ENCODE results near the gene MAD2L2.

The MAD2L2 gene

DNA sequence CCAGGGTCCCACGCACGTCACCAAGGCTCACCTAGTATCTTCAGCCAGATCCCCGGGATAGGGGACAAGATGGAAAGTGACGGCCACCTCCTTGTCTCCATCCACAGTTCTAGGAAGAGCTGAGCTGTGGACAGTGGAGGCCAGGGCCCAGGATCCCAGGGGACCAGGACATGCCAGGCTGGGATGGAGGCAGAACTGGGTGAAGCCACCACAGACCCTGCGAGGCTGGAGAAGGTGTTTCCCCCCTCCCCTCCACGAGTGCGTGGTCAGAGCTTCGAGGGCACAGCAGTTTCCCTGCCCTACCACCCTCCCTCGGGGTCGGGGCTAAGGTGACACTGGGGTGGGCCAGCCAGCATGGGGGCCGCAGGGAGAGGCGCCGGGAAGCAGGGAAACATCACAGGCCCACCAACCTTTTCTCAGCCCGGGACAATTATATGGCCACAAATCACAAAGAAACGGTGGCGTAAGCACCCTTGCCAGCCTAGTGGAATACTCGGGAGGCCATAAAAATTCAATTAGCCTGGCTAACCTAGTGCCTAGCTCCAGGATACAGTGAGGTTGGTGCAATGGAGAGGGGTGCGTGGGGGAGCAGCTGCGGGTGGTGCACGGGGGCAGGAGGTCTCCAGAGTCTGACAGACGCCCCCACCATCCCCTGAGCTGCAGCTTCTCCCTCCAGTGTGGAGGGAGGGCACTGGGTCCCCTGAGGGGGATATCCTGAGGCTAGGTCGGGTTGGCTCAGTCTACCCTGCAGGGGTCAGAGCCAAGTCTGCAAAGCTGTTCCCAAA, 23.9 kb upstream of the MAD2L2 start:
- DNase-seq: no peak

DNA sequence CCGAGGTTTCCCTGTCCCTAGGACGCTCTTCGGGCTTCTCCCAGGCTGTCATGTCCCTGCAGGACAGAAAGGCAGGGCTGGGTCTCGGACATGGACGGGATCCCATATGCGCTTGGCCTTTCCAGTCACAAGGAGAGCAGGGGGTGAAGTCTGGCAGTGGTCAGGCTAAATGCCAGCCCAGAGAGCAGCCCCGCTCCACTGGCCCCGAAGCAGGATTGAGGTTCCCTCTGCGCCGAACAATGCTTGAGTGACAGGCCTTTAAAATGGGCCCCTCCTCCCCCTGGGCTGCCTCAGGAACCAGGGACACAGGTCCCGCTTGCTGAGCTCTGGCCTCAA, 23.2 kb upstream of the MAD2L2 start:
- no peak for DNase-seq

DNA sequence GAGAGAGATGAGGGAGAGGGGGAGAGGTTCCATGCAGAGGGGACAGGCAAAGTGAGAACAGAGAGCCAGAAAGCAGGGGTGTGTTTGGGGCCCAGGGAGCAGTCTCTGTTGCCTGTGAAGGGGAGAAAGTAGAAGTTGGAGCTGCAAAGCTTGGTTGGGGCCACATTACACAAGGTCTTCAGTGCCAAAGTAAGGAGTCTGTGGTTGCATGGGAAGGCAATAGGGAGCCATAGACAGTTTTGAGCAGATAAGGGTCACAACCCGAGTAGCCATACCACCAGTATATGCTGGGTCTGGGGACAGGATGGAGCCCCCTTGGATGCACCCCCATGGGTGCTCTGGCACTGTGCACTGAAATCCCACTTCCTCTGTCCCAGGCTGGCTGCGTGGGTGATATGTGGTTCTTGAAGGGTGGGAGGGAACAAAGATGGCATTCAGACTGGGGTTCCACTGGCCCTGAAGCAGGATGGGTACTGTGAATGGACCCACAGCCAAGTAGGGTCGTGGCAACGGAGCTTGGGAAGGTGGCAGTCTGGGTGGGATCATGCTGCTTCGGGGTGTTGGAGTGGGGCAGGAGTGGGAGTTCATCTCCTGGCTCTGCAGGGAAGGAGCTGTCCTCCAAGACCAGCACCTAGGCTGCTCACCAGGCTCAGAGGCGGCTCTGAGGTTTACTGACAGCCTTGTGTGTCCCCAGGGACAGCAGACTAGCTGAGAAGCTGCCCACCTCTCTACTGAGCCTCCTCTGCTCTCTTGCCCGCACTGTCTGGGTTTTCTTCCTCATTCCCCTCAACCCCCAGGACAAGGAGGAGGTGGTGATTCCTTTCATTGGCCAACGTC, 22.6 kb upstream of the MAD2L2 start:
- no peak for DNase-seq

DNA sequence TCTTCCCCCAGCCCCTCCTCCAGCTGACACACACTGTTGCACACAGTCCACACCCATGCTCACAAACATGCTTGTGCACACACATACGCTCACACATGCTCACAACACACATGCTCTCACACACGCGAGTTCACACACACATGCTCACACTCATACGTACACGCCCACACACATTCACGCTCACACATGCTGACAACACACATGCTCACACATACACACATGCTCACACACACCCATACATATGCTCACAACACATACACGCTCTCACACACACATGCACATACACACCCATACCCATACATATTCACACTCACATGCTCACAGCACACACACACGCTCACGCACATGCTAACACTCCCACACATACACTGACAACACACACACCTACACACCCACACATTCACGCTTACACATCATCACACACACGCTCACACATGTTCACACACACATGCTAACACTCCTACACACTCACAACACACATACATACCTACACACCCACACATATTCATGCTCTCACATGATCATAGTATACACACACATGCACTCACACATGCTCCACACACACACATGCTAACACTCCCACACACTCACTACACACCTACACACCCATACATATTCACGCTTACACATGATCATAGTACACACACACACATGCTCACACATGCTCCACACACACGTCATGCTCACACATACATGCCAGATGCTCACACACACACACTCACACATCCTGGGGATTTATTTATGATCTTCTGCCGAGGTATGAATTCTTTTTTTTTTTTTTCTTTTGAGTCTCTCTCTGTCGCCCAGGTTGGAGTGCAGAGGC, 21.2 kb upstream of the MAD2L2 start:
- DNase-seq: no peak

DNA sequence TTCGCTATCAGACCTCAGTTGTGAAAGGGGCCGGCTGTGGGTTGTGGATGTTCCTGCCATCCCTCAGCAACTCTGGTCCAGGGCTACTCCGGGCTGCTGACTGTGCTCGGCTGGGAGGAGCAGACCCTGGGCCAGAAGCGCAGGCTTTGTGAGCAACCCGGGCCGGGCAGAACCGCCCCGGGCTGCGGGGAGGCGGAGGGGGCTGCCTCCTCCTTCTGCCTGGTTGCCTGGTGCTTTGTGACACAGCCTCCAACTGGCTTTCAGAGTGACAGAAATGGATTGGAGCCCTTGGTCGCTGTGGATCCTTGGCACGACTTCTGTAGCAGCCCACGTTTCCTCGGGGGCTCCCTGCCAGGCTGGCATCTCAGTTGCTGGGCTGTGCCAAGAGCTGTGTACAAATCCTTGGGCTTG, 20.6 kb upstream of the MAD2L2 start:
- peak; percentile 55 for DNase-seq

GRCh38 chr1:11700601-11701467, 19.9 kb upstream of the MAD2L2 start:
- no peak for DNase-seq

GRCh38 chr1:11697893-11698210, 16.9 kb upstream of the MAD2L2 start:
- DNase-seq: no peak

- DNase-seq: no peak
Measured at GRCh38 chr1:11697188-11697892, 16.4 kb upstream of the MAD2L2 start.

DNA sequence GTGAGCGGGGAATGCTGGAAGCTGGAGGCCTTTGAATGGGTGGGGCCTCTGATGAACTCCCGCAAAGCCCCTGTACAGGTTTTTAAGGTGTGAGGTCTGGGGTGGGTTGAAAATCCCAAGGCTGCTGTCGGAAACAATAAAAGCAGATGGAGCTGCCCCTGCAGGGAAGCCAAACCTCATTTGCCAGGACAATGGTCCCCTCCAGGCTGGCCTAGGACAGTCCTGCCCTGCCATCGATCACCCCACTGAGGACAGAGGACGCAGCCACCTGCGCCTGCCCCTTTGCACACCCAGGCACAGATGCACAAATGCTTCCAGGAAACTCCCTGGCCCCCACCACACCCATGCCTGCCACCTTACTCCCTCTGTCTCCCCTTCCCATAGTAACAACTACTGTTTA, 14.9 kb upstream of the MAD2L2 start:
- no peak for DNase-seq

- no peak for DNase-seq
Measured at GRCh38 chr1:11693917-11694316, 13.0 kb upstream of the MAD2L2 start.

- no peak for DNase-seq
Measured at GRCh38 chr1:11693024-11693590, 12.2 kb upstream of the MAD2L2 start.

DNA sequence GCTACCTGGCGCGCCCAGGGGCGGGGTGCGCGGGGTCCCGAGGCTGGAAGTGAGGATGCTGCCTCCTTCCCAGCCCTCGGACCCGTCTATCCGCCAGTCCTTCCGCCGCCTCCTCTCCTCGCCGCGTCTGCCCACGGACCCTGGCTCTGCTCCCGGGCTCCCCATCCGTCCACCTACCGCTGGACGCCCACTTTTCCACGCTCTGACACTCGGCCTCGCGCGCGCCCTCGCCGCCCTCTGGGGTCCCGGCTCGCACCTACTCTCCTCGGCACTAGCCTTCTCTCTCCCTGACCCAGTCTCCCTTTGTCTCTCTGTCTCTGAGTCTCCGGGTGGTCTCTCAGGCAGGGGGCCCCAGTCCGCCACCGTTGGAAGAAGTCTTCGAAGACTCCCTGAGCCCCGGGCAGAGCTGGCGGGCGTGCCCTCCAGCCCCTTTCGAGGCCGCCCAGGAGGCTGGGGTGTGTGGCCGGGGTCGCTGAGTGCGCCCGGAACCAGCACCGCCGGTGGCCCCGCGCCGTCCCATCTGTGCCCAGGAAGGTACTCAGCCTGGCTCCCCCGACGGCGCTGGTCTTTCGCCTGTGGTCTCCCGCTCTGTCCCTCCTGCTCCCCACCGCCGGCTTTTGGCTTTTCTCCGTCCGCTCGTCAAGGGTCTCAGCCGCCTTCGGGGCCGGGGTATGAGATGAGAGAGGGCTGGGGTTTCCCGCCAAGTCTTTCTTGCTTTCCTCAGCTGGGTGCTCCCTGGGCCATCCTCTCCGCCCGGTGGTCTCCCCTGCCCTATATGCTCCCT, 11.2 kb upstream of the MAD2L2 start:
- DNase-seq: no peak

DNA sequence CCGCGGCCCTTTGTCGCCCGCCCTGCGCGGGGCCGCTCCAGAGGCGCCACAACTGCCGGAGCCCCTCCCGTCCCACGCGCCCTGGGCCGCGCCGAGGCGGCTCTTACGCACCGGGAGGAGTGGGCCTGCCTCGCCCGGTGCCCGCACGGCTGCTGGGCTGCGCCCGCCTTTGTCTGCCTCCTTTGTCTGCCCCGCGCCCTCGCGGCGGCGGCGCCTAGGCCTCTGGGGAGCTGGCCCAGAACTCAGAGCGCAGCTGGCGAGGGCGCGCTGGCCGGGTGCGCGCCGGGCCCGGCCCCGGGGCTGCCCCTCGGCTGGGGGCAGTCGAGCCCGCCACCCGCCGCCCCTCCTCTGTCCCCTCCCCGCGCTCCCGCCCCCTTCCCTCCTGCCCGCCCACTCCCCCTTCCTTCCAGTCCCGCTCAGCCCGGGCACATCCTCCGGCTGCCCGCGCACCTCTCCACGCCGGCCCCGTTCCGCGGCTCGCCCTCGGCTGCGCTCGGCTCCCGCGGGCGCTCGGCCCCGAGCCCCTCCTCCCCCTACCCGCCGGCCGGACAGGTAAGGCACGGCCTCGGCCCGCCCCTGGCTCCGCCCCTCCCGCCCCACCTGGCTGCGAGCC, 10.5 kb upstream of the MAD2L2 start, which contains the start of gene DRAXIN:
DRAXIN (plus strand) TSS at position 409 of the 613 bp plus-strand sequence. CDS start 14,549 bp downstream, outside the sequence.
- DNase-seq: no peak

DNA sequence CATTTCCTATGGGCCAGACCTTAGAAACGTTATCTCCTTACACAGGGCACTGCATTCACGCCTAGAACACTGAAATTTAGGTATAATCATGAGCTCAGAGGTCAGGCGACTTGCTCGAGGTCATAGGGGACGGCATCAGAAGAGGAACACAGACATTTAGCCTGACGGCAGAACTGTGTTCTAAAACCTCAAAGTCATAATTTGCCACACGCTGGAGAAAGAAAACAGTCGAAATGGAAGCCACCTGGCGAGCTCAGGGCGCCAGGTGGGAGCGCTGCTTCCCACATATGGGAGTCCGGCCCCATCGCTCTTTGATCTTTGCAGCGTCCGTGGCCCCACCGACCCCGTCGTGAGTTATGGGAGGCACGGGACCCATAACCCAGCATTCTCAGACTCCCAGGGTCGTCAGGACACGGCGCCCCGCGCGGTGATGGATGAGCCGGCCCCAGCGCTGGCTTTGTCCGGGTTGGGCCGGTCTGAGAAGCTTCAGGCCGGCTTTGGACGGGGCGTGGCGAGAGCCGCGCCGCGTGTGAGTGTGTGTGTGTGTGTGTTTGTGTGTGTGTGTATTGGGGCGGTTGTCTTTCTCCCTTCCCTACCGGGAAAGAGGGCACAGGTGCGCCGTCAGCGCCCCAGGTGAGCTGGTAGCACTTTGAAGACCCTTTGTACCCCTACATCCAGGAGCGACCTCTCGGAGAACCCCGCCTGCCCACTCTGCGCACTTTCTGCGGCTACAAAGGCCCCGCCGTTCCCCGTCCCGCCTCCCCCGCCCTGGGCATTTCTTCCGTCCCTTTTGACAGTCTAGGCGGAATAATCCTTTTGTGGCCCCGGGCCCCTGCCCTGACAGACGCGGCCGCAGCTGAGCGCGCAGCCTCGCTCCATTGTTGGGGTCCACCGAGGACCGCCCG, 9.7 kb upstream of the MAD2L2 start:
- no peak for DNase-seq

GRCh38 chr1:11688506-11688905, 7.6 kb upstream of the MAD2L2 start:
- DNase-seq: no peak

DNA sequence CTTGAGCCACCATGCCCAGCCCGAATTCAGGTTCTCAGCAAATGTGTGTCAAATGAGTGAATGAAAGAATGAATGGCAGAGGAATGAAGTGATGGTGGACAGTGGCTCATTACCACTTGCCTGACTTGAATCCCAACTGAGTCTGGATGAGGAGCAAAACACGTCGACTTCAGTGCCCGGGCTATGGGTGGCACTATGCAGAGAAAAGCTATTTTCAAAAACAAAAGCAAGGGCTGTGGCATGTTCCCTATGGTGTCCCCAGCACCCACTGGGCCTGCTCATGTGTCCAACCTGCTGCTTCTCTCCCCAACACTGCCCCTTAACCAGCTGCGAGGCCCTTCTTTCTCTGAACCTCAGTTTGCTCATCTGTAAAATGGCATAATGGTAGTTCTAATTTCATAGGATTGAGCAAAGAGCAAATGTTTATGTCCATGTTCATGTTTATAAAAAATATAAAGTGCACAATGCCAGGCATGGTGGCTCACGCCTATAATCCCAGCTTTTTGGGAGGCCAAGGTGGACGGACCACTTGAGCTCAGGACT, 4.3 kb upstream of the MAD2L2 start:
- DNase-seq: no peak

GRCh38 chr1:11684070-11684469, 3.1 kb upstream of the MAD2L2 start:
- DNase-seq: no peak

DNA sequence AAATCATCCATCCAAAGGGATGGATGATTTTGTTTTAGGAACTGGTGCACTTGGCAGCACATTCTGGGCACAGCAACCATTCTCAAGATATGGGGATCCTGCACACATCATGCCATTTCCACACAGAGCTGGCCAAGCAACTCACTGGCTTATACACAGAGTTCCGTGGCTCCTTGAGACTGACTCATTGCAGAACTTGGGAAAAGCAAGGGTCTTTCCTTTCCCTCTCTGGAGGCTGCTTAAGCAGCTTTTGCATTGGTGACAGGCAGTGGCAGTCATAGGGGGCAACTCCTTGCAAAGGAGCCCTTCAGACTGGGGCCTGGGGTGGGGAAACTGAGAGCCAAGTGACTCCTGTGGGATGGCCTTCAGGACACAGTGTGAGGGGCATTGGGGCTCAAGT, 1.9 kb upstream of the MAD2L2 start:
- no peak for DNase-seq

GRCh38 chr1:11682287-11682771, 1.4 kb upstream of the MAD2L2 start:
- no peak for DNase-seq

Data from left hindlimb (tissue), 1 donor.